Smooth muscle cell (in vitro differentiated cells): ENCODE data around the gene SLC39A9. TPM values are rescaled to one million over a fixed set of nuclear protein-coding genes. Genes with fewer than 3 reads are reported as not detected.

Experiments
- DNase-seq: peaks from one replicate; lab custom pipeline; 2025; ENCODE audit not compliant: unreplicated experiment; lab: John Stamatoyannopoulos, UW
- H2AFZ ChIP-seq: fragments of 200-600 bp; sonication (generic); 2 replicates; pipeline ENCODE4 v1.6.0; 2016; ENCODE audit warnings: antibody characterized with exemption, low read depth, mild to moderate bottlenecking
- H3F3A ChIP-seq: fragments of 200-600 bp; sonication (generic); 2 replicates; pipeline ENCODE4 v1.6.0; 2017; ENCODE audit warnings: antibody characterized with exemption, low read depth
- H3K27ac ChIP-seq: fragments of 200-600 bp; sonication (generic); 2 replicates; pipeline ENCODE4 v1.5.1; 2016; ENCODE audit warnings: low read depth, mild to moderate bottlenecking
- H3K27me3 ChIP-seq: fragments of 200-600 bp; sonication (generic); 2 replicates; pipeline ENCODE4 v1.6.1; 2016; ENCODE audit warnings: low read depth, mild to moderate bottlenecking
- H3K36me3 ChIP-seq: fragments of 200-600 bp; sonication (generic); 2 replicates; pipeline ENCODE4 v1.5.1; 2016; ENCODE audit warnings: low read depth
- H3K4me1 ChIP-seq: fragments of 200-600 bp; sonication (generic); 2 replicates; pipeline ENCODE4 v1.5.1; 2016; ENCODE audit warnings: low read depth
- H3K4me2 ChIP-seq: fragments of 200-600 bp; sonication (generic); 2 replicates; pipeline ENCODE4 v1.6.0; 2016; ENCODE audit warnings: mild to moderate bottlenecking
- H3K4me3 ChIP-seq: fragments of 200-600 bp; sonication (generic); 2 replicates; pipeline ENCODE4 v1.5.1; 2016; ENCODE audit warnings: mild to moderate bottlenecking
- H3K79me2 ChIP-seq: fragments of 200-600 bp; sonication (generic); 2 replicates; pipeline ENCODE4 v1.6.0; 2016; ENCODE audit warnings: low read depth, mild to moderate bottlenecking
- H3K9ac ChIP-seq: fragments of 200-600 bp; sonication (generic); 2 replicates; pipeline ENCODE4 v1.6.0; 2016; ENCODE audit warnings: low read depth
- H3K9me3 ChIP-seq: fragments of 200-600 bp; sonication (generic); replicated peaks from 2 replicates; pipeline ENCODE4 v1.5.1; 2016; ENCODE audit warnings: low read depth
- H4K20me1 ChIP-seq: fragments of 200-600 bp; sonication (generic); 2 replicates; pipeline ENCODE4 v1.6.0; 2016; ENCODE audit warnings: low read depth
- CTCF ChIP-seq: fragments of 200-600 bp; sonication (generic); IDR thresholded peaks from 2 replicates; pipeline ENCODE4 v1.5.1; 2017; ENCODE audit warnings: borderline replicate concordance, mild to moderate bottlenecking, antibody characterized with exemption; ENCODE audit not compliant: insufficient read depth, poor library complexity, severe bottlenecking
- WGBS: methylation state at CpG from one replicate; pipeline ENCODE4 v1.1.7; 2016; ENCODE audit warnings: low lambda C conversion rate; 5-methylcytosine and 5-hydroxymethylcytosine counted together
- polyA plus RNA-seq: library from polyadenylated mRNA; unstranded; fragments of >200 nt; fragmentation: Nextera tagmentation; extraction: Ambion mirVana; gene quantifications from 2 replicates; pipeline ENCODE4 v1.2.1, GENCODE V29; 2016
- total RNA-seq: library from RNA; depleted of rRNA; stranded (reverse); fragments of >200 nt; gene quantifications from 2 replicates; pipeline ENCODE4 v1.2.3, GENCODE V29; 2014

The SLC39A9 gene
- total and polyA plus RNA-seq, 2 experiments from 2014 or later: 42.8 to 106 TPM

GRCh38 chr14:69360438-69361108 lies 37.9 kb upstream of the SLC39A9 start:
- DNase-seq: no peak
- Histone ChIP-seq H3K4me2 (no peak overlapping the region), H3K27me3 (no peaks in the 10 kb centered on the region), H4K20me1 (no peaks in the 10 kb centered on the region), H3K4me1 (no peaks in the 10 kb centered on the region), H3K36me3 (no peaks in the 10 kb centered on the region), H3K27ac (no peak overlapping the region), H3K79me2 (no peaks in the 10 kb centered on the region), H3K9ac (no peak overlapping the region), H2AFZ (no peak overlapping the region), H3K9me3 (no peaks in the 10 kb centered on the region), H3K4me3 (no peak overlapping the region), H3F3A (no peaks in the 10 kb centered on the region)
- TF ChIP-seq CTCF: no peak
- WGBS: 91% methylated on average over 7 of the region's 7 CpGs

- Histone ChIP-seq H2AFZ (no peak overlapping the region), H3K9me3 (no peaks in the 10 kb centered on the region), H3K4me3 (no peak overlapping the region), H3K4me1 (no peaks in the 10 kb centered on the region), H4K20me1 (no peaks in the 10 kb centered on the region), H3K79me2 (no peaks in the 10 kb centered on the region), H3K36me3 (no peaks in the 10 kb centered on the region), H3K4me2 (no peak overlapping the region), H3K9ac (no peak overlapping the region), H3K27ac (no peak overlapping the region), H3F3A (no peaks in the 10 kb centered on the region), H3K27me3 (no peaks in the 10 kb centered on the region)
- DNase-seq: no peak
- 51% methylated on average over 9 of the region's 9 CpGs for WGBS
- TF ChIP-seq CTCF: peak; percentile 31
These were observed 35.4 kb upstream of the SLC39A9 start for GRCh38 chr14:69363055-69363454.

GRCh38 chr14:69363964-69364363 lies 34.5 kb upstream of the SLC39A9 start:
- no peak overlapping the region for H3K27ac ChIP-seq
- no peak for DNase-seq
- no peaks in the 10 kb centered on the region for H4K20me1 ChIP-seq
- H3K9ac ChIP-seq: no peak overlapping the region
- no peaks in the 10 kb centered on the region for H3K79me2 ChIP-seq
- H3K4me3 ChIP-seq: no peak overlapping the region
- no peaks in the 10 kb centered on the region for H3K4me1 ChIP-seq
- H2AFZ ChIP-seq: no peak overlapping the region
- 88% methylated on average over 4 of the region's 4 CpGs for WGBS
- no peaks in the 10 kb centered on the region for H3F3A ChIP-seq
- H3K27me3 ChIP-seq: no peaks in the 10 kb centered on the region
- TF ChIP-seq CTCF: no peak
- no peak overlapping the region for H3K4me2 ChIP-seq
- H3K36me3 ChIP-seq: no peaks in the 10 kb centered on the region
- H3K9me3 ChIP-seq: no peaks in the 10 kb centered on the region

- Histone ChIP-seq H3K4me1 (no peaks in the 10 kb centered on the region), H3K79me2 (no peaks in the 10 kb centered on the region), H4K20me1 (no peaks in the 10 kb centered on the region), H3K9me3 (no peaks in the 10 kb centered on the region), H3K4me2 (no peak overlapping the region), H3K36me3 (no peaks in the 10 kb centered on the region), H3K27ac (no peak overlapping the region), H3F3A (no peaks in the 10 kb centered on the region), H3K4me3 (no peak overlapping the region), H3K27me3 (no peaks in the 10 kb centered on the region), H3K9ac (no peak overlapping the region), H2AFZ (no peak overlapping the region)
- TF ChIP-seq CTCF: no peak
- 94% methylated on average over 2 of the region's 2 CpGs for WGBS
- DNase-seq: no peak
These were observed 34.1 kb upstream of the SLC39A9 start for GRCh38 chr14:69364378-69364777.
